Mesendoderm (in vitro differentiated cells): Measurements from ENCODE around the gene AXIN1.
A peak's percentile ranks its signal among the peaks of the same experiment; 100 is the strongest.
"Not testable (repeated sequence)": the region's sequence is repeated elsewhere in the genome, so short reads cannot be mapped to it uniquely, and the experiment has no call there.

Source experiments
- DNase-seq: peaks from one replicate; pipeline ENCODE4 v3.0.0; 2013
- H2AK5ac ChIP-seq: 2 replicates; pipeline ENCODE4 v1.6.1; 2013; ENCODE audit warnings: low read length, inconsistent platforms
- H2BK120ac ChIP-seq: 2 replicates; pipeline ENCODE4 v1.6.1; 2013; ENCODE audit warnings: low read depth, mild to moderate bottlenecking, low read length, moderate library complexity, mixed read lengths
- H2BK15ac ChIP-seq: replicated peaks from 2 replicates; pipeline ENCODE4 v1.6.1; 2013; ENCODE audit warnings: low read depth, mild to moderate bottlenecking, moderate library complexity
- H2BK5ac ChIP-seq: 2 replicates; pipeline ENCODE4 v1.6.1; 2013; ENCODE audit warnings: low read length, inconsistent platforms
- H3K18ac ChIP-seq: 2 replicates; pipeline ENCODE4 v1.6.1; 2013; ENCODE audit warnings: mild to moderate bottlenecking, low read length, mixed read lengths
- H3K23ac ChIP-seq: one replicate; pipeline ENCODE4 v1.6.1; 2013; ENCODE audit warnings: low read length
- H3K27ac ChIP-seq: 2 replicates; pipeline ENCODE4 v1.5.1; 2013; ENCODE audit warnings: low read depth, mild to moderate bottlenecking, inconsistent platforms, low read length, moderate library complexity
- H3K27me3 ChIP-seq: 2 replicates; pipeline ENCODE4 v1.6.1; 2013; ENCODE audit warnings: low read length, control low read depth, mild to moderate bottlenecking, inconsistent platforms; ENCODE audit not compliant: insufficient read depth, poor library complexity
- H3K36me3 ChIP-seq: 2 replicates; pipeline ENCODE4 v1.6.1; 2013; ENCODE audit warnings: low read length, inconsistent platforms; ENCODE audit not compliant: control insufficient read depth, insufficient read depth
- H3K4ac ChIP-seq: one replicate; pipeline ENCODE4 v1.6.1; 2013; ENCODE audit warnings: low read depth, mild to moderate bottlenecking, low read length, moderate library complexity
- H3K4me1 ChIP-seq: 2 replicates; pipeline ENCODE4 v1.6.1; 2013; ENCODE audit warnings: low read depth, low read length, inconsistent platforms; ENCODE audit not compliant: control insufficient read depth
- H3K4me2 ChIP-seq: 2 replicates; pipeline ENCODE4 v1.6.1; 2013; ENCODE audit warnings: low read length
- H3K4me3 ChIP-seq: 2 replicates; pipeline ENCODE4 v1.5.1; 2013; ENCODE audit warnings: mild to moderate bottlenecking, low read length
- H3K56ac ChIP-seq: one replicate; pipeline ENCODE4 v1.6.1; 2013; ENCODE audit warnings: low read length
- H3K79me1 ChIP-seq: 2 replicates; pipeline ENCODE4 v1.6.1; 2013; ENCODE audit warnings: low read length, inconsistent platforms
- H3K79me2 ChIP-seq: 2 replicates; pipeline ENCODE4 v1.6.1; 2013; ENCODE audit warnings: mild to moderate bottlenecking, low read length; ENCODE audit not compliant: control insufficient read depth, insufficient read depth
- H3K9ac ChIP-seq: 2 replicates; pipeline ENCODE4 v1.6.1; 2013; ENCODE audit warnings: low read length, inconsistent platforms
- H4K5ac ChIP-seq: one replicate; pipeline ENCODE4 v1.6.1; 2013; ENCODE audit warnings: low read length
- H4K8ac ChIP-seq: one replicate; pipeline ENCODE4 v1.6.1; 2013; ENCODE audit warnings: low read depth, mild to moderate bottlenecking, control low read depth, low read length, moderate library complexity
- WGBS: extraction: QIAGEN DNeasy Blood & Tissue Kit; methylation state at CpG from one replicate; pipeline ENCODE4 v1.1.7; 2013; ENCODE audit warnings: low lambda C conversion rate, missing lambda C conversion rate; ENCODE audit not compliant: insufficient coverage; ENCODE audit errors: extremely low coverage; 5-methylcytosine and 5-hydroxymethylcytosine counted together

Gene AXIN1

DNA sequence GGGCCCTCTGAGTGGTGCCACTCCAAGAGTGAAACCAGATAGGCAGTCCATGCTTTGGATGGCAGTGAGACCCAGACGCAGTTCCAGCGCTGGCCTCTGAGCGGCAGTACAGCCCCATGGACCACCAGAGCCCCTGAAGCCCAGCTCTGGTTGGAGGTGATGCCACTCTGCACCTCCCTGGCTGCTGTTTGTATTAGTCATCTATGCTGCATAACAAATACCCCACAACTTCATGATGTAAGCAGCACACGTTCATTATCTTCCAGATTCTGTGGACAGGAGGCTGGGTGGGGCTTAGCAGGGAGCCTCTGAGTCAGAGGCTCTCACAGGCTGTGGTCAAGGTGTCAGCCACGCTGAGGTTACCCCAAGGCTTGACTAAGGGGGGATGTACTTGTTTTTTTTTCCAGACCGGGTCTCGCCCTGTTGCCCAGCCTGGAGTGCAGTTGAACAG, 39.4 kb upstream of the AXIN1 start:
- no peaks in the 10 kb centered on the region for H3K4me1 ChIP-seq
- no peak overlapping the region for H3K4ac ChIP-seq
- no peak overlapping the region for H3K4me2 ChIP-seq
- H2BK5ac ChIP-seq = no peak overlapping the region
- H4K8ac ChIP-seq = no peak overlapping the region
- H4K5ac ChIP-seq = no peak overlapping the region
- no peak overlapping the region for H2AK5ac ChIP-seq
- H2BK15ac ChIP-seq = no peak overlapping the region
- H3K56ac ChIP-seq = no peak overlapping the region
- H3K18ac ChIP-seq = no peak overlapping the region
- no peak overlapping the region for H3K27ac ChIP-seq
- no peaks in the 10 kb centered on the region for H3K79me2 ChIP-seq
- no peaks in the 10 kb centered on the region for H3K79me1 ChIP-seq
- no peaks in the 10 kb centered on the region for H3K36me3 ChIP-seq
- WGBS = no CpG with 5 or more reads among the region's 7 CpGs
- no peak overlapping the region for H3K4me3 ChIP-seq
- H2BK120ac ChIP-seq = no peak overlapping the region
- H3K9ac ChIP-seq = no peak overlapping the region
- no peak overlapping the region for H3K23ac ChIP-seq
- H3K27me3 ChIP-seq = no peaks in the 10 kb centered on the region
- peak; percentile 87 for DNase-seq

DNA sequence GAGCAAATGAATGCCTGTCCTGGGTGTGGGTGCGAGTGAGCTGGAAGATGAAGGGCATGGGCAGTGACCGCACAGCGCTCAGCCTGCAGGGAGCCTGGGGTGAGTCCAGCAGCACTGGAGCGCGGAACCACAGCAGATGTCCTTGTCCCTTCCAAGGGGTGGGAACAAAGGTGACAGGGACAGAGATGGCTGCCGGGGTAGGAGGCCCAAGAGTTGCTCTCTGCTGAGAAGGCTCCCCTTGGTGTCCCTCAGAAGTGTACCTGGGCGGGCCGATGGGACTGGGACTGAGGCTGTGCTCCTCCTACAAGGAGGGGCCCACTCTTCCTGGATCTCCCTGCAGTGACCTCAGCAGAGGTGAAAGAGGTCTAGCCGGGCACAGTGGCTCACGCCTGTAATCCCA, 36.8 kb upstream of the AXIN1 start:
- H3K23ac ChIP-seq = no peak overlapping the region
- no peak overlapping the region for H3K4ac ChIP-seq
- WGBS = no CpG with 5 or more reads among the region's 10 CpGs
- no peak overlapping the region for H2BK15ac ChIP-seq
- H3K56ac ChIP-seq = peak overlapping the region; percentile 54
- DNase-seq = no peak
- H3K18ac ChIP-seq = no peak overlapping the region
- H2AK5ac ChIP-seq = no peak overlapping the region
- H3K27ac ChIP-seq = no peak overlapping the region
- H3K36me3 ChIP-seq = no peaks in the 10 kb centered on the region
- no peak overlapping the region for H3K9ac ChIP-seq
- H3K27me3 ChIP-seq = no peaks in the 10 kb centered on the region
- H4K8ac ChIP-seq = no peak overlapping the region
- H3K4me1 ChIP-seq = no peaks in the 10 kb centered on the region
- H3K79me1 ChIP-seq = no peaks in the 10 kb centered on the region
- no peak overlapping the region for H4K5ac ChIP-seq
- no peak overlapping the region for H2BK5ac ChIP-seq
- no peak overlapping the region for H3K4me2 ChIP-seq
- H3K4me3 ChIP-seq = no peak overlapping the region
- H2BK120ac ChIP-seq = no peak overlapping the region
- H3K79me2 ChIP-seq = no peaks in the 10 kb centered on the region

DNA sequence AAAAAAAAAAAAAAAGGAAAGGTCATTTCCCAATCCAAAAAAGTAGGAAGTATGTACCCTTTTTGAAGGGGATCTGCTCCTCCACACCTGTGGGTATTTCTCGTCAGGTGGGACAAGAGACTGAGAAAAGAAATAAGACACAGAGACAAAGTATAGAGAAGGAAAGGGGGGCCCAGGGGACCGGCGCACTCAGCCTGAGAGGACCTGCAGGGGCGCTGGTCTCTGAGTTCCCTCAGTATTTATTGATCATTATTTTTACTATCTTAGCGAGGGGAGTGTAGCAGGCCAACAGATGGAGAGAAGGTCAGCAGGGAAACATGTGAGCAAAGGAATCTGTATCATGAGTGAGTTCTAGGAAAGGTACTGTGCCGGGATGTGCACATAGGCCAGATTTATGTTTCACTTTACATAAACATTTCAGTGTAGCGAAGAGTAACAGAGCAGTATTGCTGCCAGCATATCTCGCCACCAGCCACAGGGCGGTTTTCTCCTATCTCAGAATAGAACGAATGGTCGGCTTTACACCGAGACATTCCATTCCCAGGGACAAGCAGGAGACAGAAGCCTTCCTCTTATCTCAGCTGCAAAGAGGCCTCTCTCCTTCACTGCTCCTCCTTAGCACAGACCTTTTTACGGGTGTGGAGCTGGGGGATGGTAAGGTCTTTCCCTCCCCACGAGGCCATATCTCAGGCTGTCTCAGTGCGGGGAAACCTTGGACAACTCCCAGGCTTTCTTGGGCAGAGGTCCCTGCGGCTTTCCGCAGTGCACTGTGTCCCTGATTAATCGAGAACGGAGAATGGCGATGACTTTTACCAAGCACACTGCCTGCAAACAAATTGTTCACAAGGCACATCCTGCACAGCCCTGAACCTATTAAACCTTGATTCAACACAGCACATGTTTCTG, 35.5 kb upstream of the AXIN1 start:
- H3K27me3 ChIP-seq, H2BK5ac ChIP-seq, H4K5ac ChIP-seq, H3K4me2 ChIP-seq, H3K79me1 ChIP-seq, H3K23ac ChIP-seq, H2BK15ac ChIP-seq, H2BK120ac ChIP-seq, H3K4ac ChIP-seq, H3K18ac ChIP-seq, H3K79me2 ChIP-seq, H2AK5ac ChIP-seq, H3K4me1 ChIP-seq, H3K36me3 ChIP-seq, H4K8ac ChIP-seq, H3K4me3 ChIP-seq: not testable (repeated sequence)
- peak overlapping the region; percentile 63 for H3K56ac ChIP-seq
- peak overlapping the region; percentile 19 for H3K27ac ChIP-seq
- peak; percentile 77 for DNase-seq
- WGBS = no CpG with 5 or more reads among the region's 20 CpGs
- H3K9ac ChIP-seq = peak overlapping the region; percentile 29

DNA sequence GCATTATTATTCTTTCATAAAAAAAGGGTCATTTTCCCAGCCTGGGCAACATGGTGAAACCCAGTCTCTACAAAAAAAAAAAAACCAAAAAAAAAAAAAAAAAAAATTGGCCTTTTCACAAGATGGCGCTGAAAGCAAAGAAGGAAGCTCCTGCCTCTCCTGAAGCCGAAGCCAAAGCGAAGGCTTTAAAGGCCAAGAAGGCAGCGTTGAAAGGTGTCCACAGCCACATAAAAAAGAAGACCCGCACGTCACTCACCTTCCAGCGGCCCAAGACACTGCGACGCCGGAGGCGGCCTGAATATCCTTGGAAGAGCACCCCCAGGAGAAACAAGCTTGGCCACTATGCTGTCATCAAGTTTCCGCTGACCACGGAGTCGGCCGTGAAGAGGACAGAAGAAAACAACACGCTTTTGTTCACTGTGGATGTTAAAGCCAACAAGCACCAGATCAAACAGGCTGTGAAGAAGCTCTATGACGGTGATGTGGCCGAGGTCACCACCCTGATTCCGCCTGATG, 34.2 kb upstream of the AXIN1 start:
- H3K4me1 ChIP-seq = peaks cover 4% of the 10 kb centered on the region
- no peak overlapping the region for H4K5ac ChIP-seq
- H3K56ac ChIP-seq = peak overlapping the region; percentile 9
- no peak overlapping the region for H2BK120ac ChIP-seq
- H3K79me1 ChIP-seq = no peaks in the 10 kb centered on the region
- no peak overlapping the region for H3K4me2 ChIP-seq
- no peak overlapping the region for H3K27ac ChIP-seq
- H3K36me3 ChIP-seq = no peaks in the 10 kb centered on the region
- H3K18ac ChIP-seq = no peak overlapping the region
- DNase-seq = no peak
- H4K8ac ChIP-seq = no peak overlapping the region
- H3K4ac ChIP-seq = no peak overlapping the region
- no peaks in the 10 kb centered on the region for H3K27me3 ChIP-seq
- H2BK15ac ChIP-seq = no peak overlapping the region
- no peaks in the 10 kb centered on the region for H3K79me2 ChIP-seq
- H2AK5ac ChIP-seq = no peak overlapping the region
- no peak overlapping the region for H3K9ac ChIP-seq
- H2BK5ac ChIP-seq = no peak overlapping the region
- H3K23ac ChIP-seq = no peak overlapping the region
- WGBS = no CpG with 5 or more reads among the region's 19 CpGs
- no peak overlapping the region for H3K4me3 ChIP-seq

DNA sequence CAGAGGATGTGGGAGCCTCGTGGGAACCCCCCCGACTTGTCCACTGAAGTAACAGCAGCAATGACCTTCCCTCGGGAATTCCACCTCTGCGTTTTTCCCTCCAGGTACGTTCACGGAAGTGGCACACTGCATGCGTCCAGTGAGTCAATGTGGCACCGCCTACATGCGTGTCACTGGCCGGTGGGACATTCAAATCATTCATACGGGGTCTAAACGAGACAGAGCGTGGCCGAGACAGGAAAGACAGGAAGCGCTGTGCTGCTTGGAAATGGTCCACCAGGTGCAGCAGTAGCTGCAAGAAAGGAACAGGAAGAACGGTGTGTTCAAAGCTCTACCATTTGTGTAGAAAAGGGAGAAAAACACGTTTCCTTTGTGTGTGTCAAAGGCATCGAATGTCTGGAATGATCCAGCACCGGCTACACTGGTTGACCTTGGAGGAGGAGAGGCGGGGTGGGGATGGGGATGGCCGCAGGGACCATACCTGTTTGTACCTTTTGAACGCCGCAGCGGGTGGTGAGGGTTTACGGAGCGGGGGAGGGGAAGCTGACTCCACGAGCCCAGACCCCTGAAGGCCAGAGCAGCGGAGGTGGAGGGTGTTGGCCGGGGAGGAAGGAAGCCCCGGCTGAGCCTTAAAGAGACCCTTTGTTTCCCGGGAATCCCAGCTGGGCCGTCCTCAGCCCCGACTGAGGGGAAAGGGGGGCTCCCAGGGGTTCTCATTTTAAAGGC, 31.0 kb upstream of the AXIN1 start:
- Histone ChIP-seq H2BK120ac (no peak overlapping the region), H3K79me1 (peaks cover 11% of the 10 kb centered on the region), H2AK5ac (no peak overlapping the region), H3K56ac (peak overlapping the region; percentile 74), H3K18ac (peak overlapping the region; percentile 19), H3K4me2 (peak overlapping the region; percentile 34), H3K9ac (peak overlapping the region; percentile 47), H3K4me1 (peaks cover 4% of the 10 kb centered on the region), H3K36me3 (no peaks in the 10 kb centered on the region), H4K8ac (no peak overlapping the region), H3K79me2 (peaks cover 23% of the 10 kb centered on the region), H3K27me3 (no peaks in the 10 kb centered on the region), H3K23ac (no peak overlapping the region), H3K27ac (peak overlapping the region; percentile 42), H3K4ac (no peak overlapping the region), H3K4me3 (no peak overlapping the region), H2BK15ac (no peak overlapping the region), H2BK5ac (no peak overlapping the region), H4K5ac (no peak overlapping the region)
- DNase-seq = peak; percentile 80
- WGBS = no CpG with 5 or more reads among the region's 33 CpGs
